ENCODE data around the gene MYH8.

DNA sequence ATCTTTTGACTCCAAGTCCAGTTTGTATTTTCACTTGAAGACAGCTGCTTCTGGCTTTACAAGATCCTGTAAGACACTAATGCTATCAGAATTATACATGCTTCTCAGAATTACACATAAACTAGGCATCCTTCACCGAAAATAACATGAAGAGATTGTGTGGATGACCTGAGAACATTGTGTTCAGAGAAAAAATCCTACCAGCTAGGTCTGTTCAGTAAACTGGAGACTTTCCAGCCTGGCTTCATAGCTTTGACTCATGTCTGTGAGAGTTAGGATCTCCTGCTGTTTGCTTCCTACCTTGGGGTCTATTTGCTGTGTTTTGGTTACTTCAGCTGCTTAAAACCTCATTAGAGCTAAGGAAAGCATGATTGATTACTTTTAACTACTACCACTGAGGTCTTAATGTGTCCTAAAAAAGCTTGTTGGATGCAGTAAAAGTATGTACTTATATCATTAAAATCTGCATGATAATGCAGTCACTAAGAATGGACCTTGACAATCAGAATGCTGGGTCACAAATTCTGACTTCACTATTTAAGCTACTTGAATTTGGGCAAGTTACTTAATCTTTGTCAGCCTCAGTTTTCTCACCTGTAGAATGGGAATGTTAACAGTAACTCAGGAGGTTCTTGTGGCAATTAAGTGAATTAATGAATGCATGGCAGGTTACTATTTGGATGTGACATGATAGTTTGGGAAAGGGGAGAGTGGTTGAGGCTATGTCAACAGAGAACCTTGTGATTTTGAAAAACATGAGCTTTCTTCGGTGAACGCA is 40.9 kb downstream of the MYH8 start:
- TF ChIP-seq ESRRA (CRISPR knock-in tag; IDR thresholded peaks at IDR 0.05; ENCODE audit: borderline replicate concordance) (no peak), MYBL2 (CRISPR knock-in tag; IDR thresholded peaks at IDR 0.05) (no peak), CTCF (IDR thresholded peaks at IDR 0.05) (no peak), ZMAT4 (CRISPR knock-in tag; IDR thresholded peaks at IDR 0.05) (no peak), MLX (CRISPR knock-in tag; IDR thresholded peaks at IDR 0.05) (no peak), ZBTB21 (CRISPR knock-in tag; IDR thresholded peaks at IDR 0.05; ENCODE audit: borderline replicate concordance) (no peak), ATF3 (CRISPR knock-in tag; conservative IDR thresholded peaks at IDR 0.05) (no peak), SMAD3 (CRISPR knock-in tag; IDR thresholded peaks at IDR 0.05; ENCODE audit: borderline replicate concordance) (no peak), PRDM15 (CRISPR knock-in tag; IDR thresholded peaks at IDR 0.05) (no peak), CREM (CRISPR knock-in tag; IDR thresholded peaks at IDR 0.05) (no peak), RELA (CRISPR knock-in tag; IDR thresholded peaks at IDR 0.05; ENCODE audit: borderline replicate concordance) (no peak)
- TF ChIP-seq, protein P1, sequence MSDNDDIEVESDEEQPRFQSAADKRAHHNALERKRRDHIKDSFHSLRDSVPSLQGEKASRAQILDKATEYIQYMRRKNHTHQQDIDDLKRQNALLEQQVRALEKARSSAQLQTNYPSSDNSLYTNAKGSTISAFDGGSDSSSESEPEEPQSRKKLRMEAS (CRISPR knock-in tag; IDR thresholded peaks at IDR 0.05), result no peak
- TF ChIP-seq, protein P2, sequence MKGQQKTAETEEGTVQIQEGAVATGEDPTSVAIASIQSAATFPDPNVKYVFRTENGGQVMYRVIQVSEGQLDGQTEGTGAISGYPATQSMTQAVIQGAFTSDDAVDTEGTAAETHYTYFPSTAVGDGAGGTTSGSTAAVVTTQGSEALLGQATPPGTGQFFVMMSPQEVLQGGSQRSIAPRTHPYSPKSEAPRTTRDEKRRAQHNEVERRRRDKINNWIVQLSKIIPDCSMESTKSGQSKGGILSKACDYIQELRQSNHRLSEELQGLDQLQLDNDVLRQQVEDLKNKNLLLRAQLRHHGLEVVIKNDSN (CRISPR knock-in tag; IDR thresholded peaks at IDR 0.05), result no peak

Measured in WTC11 (cell line).